ENCODE measurements around the gene GHSR. TPM values are rescaled to one million over a fixed set of nuclear protein-coding genes. Genes with fewer than 3 reads are reported as not detected.

GHSR gene
- total RNA-seq, 2 donors from 2014 or later = not detected

DNA sequence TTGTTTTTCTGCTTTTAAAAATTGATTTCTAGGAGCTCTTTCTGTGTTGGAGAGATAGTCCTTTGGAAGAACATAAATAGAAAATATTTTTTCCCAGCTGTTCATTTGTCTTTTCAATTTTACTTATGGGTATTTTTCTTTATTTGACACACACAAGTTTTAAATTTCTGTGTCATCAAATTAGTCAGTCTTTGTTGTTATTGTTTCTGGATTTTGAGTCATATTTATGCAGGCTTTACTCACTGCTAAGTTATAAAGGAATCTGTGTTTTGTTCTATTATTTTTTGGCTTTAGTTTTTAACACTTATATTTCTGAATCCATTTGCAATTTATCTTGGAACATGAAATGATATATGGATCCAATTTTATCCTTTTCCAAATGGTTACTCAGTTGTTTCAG, 5.9 kb upstream of the GHSR start:
- no peaks in the 10 kb centered on the region for H3K9me3 Mint-ChIP-seq
- H3K4me3 Mint-ChIP-seq = no peak overlapping the region
- H3K36me3 Mint-ChIP-seq = no peaks in the 10 kb centered on the region
- H3K27me3 Mint-ChIP-seq = peaks cover 21 to 29% of the 10 kb centered on the region in 2 donors
- DNase-seq (ENCODE audit: low spot score) (no peak), ATAC-seq (no peak)
- peaks cover 10 to 11% of the 10 kb centered on the region in 2 donors for H3K4me1 Mint-ChIP-seq (ENCODE audit: low read depth in 2 of 2)
- H3K27ac Mint-ChIP-seq = no peak overlapping the region

DNA sequence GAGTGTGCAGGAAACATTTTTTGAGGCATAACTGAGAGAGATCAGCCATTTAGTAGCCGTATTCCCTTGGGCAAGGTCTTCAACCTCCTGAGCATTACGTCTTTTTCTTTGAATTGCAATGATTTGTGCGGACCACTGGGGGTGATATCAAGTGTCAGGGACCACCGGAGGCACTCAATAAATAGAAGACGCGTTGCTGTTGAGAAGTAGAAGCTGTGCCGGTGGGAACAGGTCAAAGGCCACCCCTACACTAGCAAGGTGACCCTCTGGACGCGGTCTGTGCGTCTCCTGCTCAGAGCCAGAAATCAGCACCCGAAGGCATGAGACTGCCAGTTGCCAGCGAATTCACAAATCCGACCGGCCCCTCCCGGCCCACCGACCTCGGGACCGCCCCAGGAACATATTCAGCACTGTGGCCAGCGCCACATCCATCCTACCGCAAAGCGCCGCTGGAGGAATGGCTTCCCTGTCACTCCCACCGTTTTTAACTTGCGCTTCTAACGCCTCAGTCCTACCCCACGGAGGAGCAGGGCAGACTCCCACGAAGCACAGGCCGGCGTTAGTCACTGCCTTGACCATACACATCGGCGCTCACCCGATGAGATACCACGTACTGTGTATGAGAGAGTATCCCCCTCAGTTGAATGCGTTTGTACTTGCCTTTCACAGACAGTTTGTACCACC, 1.4 kb upstream of the GHSR start:
- H3K4me3 Mint-ChIP-seq = peak overlapping the region; percentile 88
- H3K36me3 Mint-ChIP-seq = peaks cover 12% of the 10 kb centered on the region
- ATAC-seq (peak in 1 of 2 donors; percentile 7), DNase-seq (ENCODE audit: low spot score) (no peak)
- H3K9me3 Mint-ChIP-seq = no peaks in the 10 kb centered on the region
- H3K27me3 Mint-ChIP-seq = peaks cover 46 to 61% of the 10 kb centered on the region in 2 donors
- H3K27ac Mint-ChIP-seq = no peak overlapping the region
- H3K4me1 Mint-ChIP-seq (ENCODE audit: low read depth in 2 of 2) = peaks cover 32 to 35% of the 10 kb centered on the region in 2 donors

DNA sequence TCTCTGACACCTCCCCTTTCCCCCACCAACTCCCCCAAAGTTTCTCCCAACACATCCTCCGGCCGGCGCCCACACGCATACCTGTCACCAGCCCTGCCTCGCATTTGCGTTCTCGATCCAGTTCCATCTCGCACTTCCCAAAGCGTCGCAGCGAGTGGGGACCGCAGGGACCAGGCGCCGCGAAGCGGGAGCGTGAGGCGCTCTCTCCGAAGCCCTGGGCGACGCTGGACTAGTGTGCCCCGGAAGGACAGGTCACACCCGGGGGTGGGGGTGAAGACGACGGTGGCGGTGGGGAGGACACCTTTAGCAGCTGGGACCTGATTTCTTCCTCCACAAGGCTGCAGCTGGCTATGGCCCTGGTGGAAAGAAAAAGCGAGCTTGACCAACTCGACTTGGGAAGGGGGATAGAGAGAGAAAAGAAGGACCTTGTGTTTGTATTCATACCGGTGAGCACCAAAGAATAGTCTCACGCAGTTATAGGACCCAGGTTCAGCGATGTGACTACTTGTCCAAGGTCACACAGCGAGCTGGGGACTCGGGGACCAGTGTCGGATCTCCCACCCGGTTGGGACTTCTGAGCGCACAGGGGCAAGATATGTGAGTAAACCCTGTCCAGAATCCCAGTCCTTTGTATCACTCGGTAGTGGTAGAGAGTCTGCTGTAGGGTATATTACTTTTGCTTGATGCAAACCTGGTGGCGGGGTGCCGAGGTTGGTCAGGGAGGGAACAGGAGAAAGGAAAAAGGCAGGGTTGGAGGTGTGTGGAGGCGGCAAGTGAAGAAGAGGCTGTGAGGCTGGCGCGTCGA, 607 bp upstream of the GHSR start:
- H3K27me3 Mint-ChIP-seq = peaks cover 44 to 62% of the 10 kb centered on the region in 2 donors
- no peaks in the 10 kb centered on the region for H3K9me3 Mint-ChIP-seq
- ATAC-seq = peak; percentile 36 to 40
- DNase-seq (ENCODE audit: low spot score) = no peak
- peaks cover 32 to 35% of the 10 kb centered on the region in 2 donors for H3K4me1 Mint-ChIP-seq (ENCODE audit: low read depth in 2 of 2)
- H3K4me3 Mint-ChIP-seq = peak overlapping the region; percentile 88
- H3K36me3 Mint-ChIP-seq = peaks cover 12% of the 10 kb centered on the region
- no peak overlapping the region for H3K27ac Mint-ChIP-seq

DNA sequence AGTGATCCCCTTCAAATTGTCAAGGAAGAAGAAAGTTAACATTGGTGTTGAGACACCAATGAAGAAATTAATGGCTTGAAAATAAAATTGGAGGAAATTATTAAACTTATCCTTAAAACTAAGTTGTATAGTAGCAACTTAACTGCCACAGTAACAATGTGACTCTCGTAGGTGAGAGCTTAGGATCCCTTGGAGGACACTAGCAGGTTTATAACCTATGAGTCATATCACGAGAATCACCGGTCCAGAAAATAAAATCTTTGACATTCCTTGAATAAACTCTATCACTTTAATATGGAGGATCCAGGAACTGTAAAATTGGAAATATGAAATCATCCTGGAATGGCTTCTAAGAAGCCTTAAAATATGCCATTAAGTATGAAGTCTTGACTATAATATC, 2.1 kb downstream of the GHSR start:
- peaks cover 41 to 56% of the 10 kb centered on the region in 2 donors for H3K27me3 Mint-ChIP-seq
- no peaks in the 10 kb centered on the region for H3K9me3 Mint-ChIP-seq
- DNase-seq (ENCODE audit: low spot score) = no peak
- no peak for ATAC-seq
- H3K36me3 Mint-ChIP-seq = peaks cover 12% of the 10 kb centered on the region
- peaks cover 32 to 35% of the 10 kb centered on the region in 2 donors for H3K4me1 Mint-ChIP-seq (ENCODE audit: low read depth in 2 of 2)
- H3K27ac Mint-ChIP-seq = no peak overlapping the region
- H3K4me3 Mint-ChIP-seq = no peak overlapping the region

DNA sequence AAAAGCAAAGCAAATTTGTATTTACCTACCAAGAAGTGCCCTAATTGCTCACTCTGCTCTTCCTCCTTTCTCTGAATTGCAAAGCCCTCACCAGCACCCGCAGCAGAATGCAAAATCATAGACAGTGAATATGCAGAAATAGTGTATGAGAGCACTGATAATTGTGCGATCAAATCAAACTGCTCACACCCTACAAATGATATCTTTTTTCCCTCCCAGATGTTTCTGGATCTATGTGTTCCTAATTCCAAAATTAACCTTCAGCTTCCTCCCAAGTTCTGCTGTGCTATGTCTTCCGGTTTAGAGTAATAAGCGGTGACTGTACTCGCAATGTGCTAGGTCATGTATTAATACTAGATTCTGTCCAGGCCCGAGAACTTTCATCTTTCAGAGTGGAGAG, 3.4 kb downstream of the GHSR start:
- Mint-ChIP-seq H3K4me3 (no peak overlapping the region), H3K27me3 (peaks cover 39 to 55% of the 10 kb centered on the region in 2 donors), H3K36me3 (peaks cover 12% of the 10 kb centered on the region), H3K9me3 (no peaks in the 10 kb centered on the region), H3K4me1 (ENCODE audit: low read depth in 2 of 2) (peaks cover 26 to 31% of the 10 kb centered on the region in 2 donors), H3K27ac (no peak overlapping the region)
- DNase-seq (ENCODE audit: low spot score) (no peak), ATAC-seq (no peak)

DNA sequence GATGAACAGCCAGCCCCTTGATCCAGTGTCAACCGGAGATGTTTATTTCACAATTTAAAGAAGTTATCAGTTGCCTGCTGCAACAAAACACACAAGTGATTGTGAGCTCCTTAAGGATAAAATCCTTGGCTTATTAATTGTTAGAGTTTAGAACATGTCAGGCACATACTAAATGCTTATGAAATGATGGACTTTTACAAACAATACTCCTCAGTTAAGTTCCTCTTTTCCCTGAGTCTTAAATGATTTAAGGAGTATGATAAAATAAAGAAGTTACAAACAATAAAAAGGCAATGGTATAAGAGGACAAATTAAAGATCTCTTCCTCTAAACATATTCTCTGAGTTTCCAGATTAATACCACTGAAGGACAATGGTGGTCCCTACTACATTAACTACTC, 5.7 kb downstream of the GHSR start:
- H3K27ac Mint-ChIP-seq = no peak overlapping the region
- no peak for DNase-seq (ENCODE audit: low spot score)
- ATAC-seq = no peak
- H3K36me3 Mint-ChIP-seq = peaks cover 7% of the 10 kb centered on the region
- H3K9me3 Mint-ChIP-seq = no peaks in the 10 kb centered on the region
- peaks cover 30 to 45% of the 10 kb centered on the region in 2 donors for H3K27me3 Mint-ChIP-seq
- H3K4me3 Mint-ChIP-seq = no peak overlapping the region
- peaks cover 9% of the 10 kb centered on the region in 2 donors for H3K4me1 Mint-ChIP-seq (ENCODE audit: low read depth in 2 of 2)

DNA sequence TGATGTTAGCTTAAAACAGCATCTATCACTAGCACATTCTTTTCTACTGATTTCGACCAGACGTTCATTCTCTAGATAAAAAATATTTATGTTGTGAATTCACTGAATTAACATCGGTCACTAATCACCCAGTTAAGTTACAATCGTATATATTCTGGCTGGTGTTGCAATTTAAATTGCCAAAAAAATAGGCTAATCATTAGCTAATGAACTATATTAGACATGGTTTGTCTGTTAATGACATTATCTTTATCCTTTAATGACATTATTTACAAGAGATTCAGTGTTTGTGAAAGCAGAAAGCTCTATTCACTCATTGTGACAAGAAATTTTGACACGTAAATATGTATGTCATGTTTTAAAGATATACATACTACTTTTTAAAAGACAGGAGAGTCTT, 6.7 kb downstream of the GHSR start:
- H3K27ac Mint-ChIP-seq = no peak overlapping the region
- no peaks in the 10 kb centered on the region for H3K36me3 Mint-ChIP-seq
- DNase-seq (ENCODE audit: low spot score) (no peak), ATAC-seq (no peak)
- no peak overlapping the region for H3K4me3 Mint-ChIP-seq
- no peaks in the 10 kb centered on the region for H3K9me3 Mint-ChIP-seq
- peaks cover 23 to 36% of the 10 kb centered on the region in 2 donors for H3K27me3 Mint-ChIP-seq
- H3K4me1 Mint-ChIP-seq (ENCODE audit: low read depth in 2 of 2) = peaks cover 0 to 3% of the 10 kb centered on the region in 2 donors

DNA sequence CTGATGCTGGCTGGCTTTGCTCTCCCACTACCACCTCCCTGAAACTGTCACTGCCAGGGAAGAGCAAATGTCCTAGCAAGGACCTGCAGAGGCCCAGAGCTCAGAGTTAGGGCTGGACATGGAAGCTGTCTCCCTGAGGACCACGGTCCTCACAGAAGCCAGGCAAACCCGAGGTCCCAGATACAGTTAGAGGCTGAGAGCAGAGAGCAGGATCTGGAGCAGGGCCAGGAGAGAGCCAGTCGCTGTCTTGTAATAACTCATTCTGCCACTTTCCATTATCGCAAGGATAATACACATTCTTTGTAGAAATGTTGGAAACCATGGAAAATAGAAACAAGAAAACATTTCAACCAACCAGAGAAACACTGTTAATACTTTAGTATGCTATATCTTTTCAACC, 10.1 kb downstream of the GHSR start:
- peaks cover 13 to 21% of the 10 kb centered on the region in 2 donors for H3K27me3 Mint-ChIP-seq
- ATAC-seq (no peak), DNase-seq (ENCODE audit: low spot score) (no peak)

DNA sequence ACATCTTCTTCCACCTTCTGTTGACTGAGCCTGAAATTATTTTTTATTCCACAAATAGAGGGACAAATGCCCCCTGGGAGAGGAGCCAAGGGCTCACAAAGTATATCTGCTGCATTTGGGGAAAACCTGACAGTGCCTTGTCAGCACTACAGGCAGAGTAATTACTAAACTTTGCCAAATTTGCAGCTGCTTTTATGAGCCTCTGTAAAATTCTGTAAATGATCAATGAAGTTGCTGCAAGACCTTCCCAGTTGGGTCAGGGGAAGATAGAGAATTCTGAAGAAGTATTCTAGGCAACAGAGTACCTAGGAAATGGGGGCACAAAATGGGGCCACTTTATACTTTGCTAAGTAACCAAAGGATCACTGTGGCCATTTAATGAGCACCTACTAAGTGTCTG, 10.5 kb downstream of the GHSR start:
- Mint-ChIP-seq H3K4me3 (no peak overlapping the region), H3K27me3 (peaks cover 13 to 21% of the 10 kb centered on the region in 2 donors), H3K36me3 (peaks cover 9% of the 10 kb centered on the region), H3K27ac (no peak overlapping the region), H3K9me3 (peaks cover 2% of the 10 kb centered on the region), H3K4me1 (ENCODE audit: low read depth in 2 of 2) (peaks cover 0 to 3% of the 10 kb centered on the region in 2 donors)
- DNase-seq (ENCODE audit: low spot score) (no peak), ATAC-seq (no peak)

More for the DNA sequence above, 10.1 kb downstream of the GHSR start:
- H3K36me3 Mint-ChIP-seq = peaks cover 8% of the 10 kb centered on the region
- H3K4me3 Mint-ChIP-seq = no peak overlapping the region
- H3K9me3 Mint-ChIP-seq = peaks cover 2% of the 10 kb centered on the region
- H3K4me1 Mint-ChIP-seq (ENCODE audit: low read depth in 2 of 2) = peaks cover 0 to 3% of the 10 kb centered on the region in 2 donors
- H3K27ac Mint-ChIP-seq = no peak overlapping the region

DNA sequence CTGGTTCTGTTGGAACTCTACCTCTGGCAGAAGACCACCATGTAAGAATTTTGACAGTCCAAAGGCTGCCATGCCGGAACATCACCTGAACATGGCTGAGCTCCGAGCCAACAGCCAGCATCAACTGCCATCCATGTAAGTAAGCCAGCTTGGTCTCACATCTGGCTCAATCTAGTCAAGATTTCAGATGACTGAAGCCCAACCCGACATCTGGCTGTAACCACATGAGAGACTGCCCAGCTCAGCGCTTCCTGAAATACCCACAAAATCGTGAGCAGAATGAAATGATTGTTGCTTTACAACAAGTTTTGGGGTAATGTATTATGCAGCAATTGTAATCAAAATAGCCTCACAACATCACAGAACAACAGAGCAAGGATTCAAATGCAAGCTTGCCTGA, 32.9 kb downstream of the GHSR start:
- Mint-ChIP-seq H3K9me3 (peaks cover 3% of the 10 kb centered on the region), H3K4me1 (ENCODE audit: low read depth in 2 of 2) (no peaks in the 10 kb centered on the region), H3K4me3 (no peak overlapping the region), H3K36me3 (no peaks in the 10 kb centered on the region), H3K27me3 (peaks cover 30 to 49% of the 10 kb centered on the region in 2 donors), H3K27ac (no peak overlapping the region)
- DNase-seq (ENCODE audit: low spot score) (no peak), ATAC-seq (no peak)

DNA sequence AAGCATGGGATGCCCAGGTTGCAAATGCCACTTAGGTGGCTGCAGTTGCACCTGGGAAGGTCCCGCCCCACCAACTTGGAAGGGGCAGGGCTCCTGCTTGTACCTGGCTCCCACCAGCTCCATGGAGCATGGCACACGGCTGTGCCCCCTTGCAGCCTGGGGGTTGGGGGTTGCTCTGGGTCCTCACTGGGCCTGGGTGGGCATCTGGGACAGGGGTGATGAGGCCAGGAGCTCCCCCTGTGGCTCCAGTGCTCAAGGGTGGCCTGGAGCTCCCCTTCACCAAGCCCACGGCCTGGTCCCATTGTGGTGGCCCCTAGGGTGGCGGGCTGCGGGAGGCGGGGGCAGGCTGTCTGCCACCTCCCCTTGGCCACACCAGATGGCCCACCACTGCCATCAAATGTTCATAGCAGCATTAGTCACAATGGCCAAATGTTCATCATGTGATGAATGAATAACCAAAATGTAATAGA, 36.7 kb downstream of the GHSR start:
- H3K27me3 Mint-ChIP-seq = peaks cover 12 to 23% of the 10 kb centered on the region in 2 donors
- H3K4me1 Mint-ChIP-seq (ENCODE audit: low read depth in 2 of 2) = no peaks in the 10 kb centered on the region
- DNase-seq (ENCODE audit: low spot score) (no peak), ATAC-seq (peak; percentile 31 to 60)
- H3K27ac Mint-ChIP-seq = no peak overlapping the region
- no peak overlapping the region for H3K4me3 Mint-ChIP-seq
- peaks cover 3% of the 10 kb centered on the region for H3K9me3 Mint-ChIP-seq
- H3K36me3 Mint-ChIP-seq = no peaks in the 10 kb centered on the region

DNA sequence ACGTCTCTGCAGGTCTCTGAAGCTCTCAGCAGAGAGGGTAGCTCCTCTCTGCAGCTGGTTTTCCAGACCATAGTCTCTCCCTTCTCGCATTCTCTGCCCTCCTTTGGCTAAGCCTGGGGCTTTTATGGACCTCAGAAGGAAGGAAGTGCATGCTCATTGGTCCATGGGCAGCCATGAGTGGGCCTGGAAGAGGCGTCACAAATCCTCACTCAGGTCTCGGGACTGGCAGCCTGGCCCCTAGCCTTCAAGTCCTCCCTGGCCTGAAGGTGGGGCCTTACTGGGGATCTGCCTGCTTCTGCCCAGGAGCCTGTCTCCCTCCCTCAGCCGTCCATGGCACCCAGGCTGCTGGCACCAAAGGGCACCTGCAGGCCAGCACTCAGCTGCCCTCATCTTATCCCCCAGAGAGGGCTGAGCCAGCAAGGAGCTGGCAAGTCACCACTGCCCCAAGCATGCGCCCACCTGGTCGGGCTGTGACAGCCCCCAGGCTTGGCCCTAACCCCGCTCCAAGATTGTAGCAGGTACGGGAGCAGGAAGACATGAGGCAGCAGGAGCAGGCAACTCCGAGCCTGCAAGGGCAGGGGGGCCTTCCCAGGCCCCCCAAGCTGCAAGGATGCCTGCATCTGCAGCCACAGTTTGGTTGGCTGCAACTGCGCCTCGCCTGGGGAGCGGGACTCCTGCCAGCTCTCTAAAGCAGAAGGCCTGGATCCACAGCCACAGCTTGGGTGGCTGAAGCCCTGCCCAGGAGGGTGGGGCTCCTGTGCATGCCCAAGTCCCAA, 37.4 kb downstream of the GHSR start:
- H3K27ac Mint-ChIP-seq = no peak overlapping the region
- H3K4me1 Mint-ChIP-seq (ENCODE audit: low read depth in 2 of 2) = no peaks in the 10 kb centered on the region
- ATAC-seq = peak; percentile 24 to 48
- no peak overlapping the region for H3K4me3 Mint-ChIP-seq
- no peaks in the 10 kb centered on the region for H3K36me3 Mint-ChIP-seq
- H3K9me3 Mint-ChIP-seq = peaks cover 3% of the 10 kb centered on the region
- H3K27me3 Mint-ChIP-seq = peaks cover 10 to 18% of the 10 kb centered on the region in 2 donors
- DNase-seq (ENCODE audit: low spot score) = no peak

DNA sequence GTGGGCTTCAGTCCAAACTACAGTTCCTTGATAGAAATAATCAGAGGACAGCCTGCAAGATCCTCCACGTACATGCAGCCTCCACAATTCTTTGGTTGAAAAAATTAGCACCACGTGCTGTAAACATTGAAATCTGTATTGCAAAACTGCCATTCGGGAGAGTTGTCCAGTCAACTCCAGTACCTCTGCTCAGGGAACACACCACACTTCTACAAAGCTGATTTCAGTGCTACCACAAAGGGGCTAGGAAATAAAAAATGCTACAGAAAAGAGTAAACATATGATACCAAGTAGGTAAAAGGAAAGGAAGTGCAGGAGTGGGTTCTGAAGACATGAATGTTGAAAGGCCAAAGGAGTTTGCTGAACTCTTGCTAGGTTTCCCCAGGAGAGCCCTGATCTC, 40.4 kb downstream of the GHSR start:
- no peak overlapping the region for H3K4me3 Mint-ChIP-seq
- no peaks in the 10 kb centered on the region for H3K4me1 Mint-ChIP-seq (ENCODE audit: low read depth in 2 of 2)
- ATAC-seq = no peak
- no peaks in the 10 kb centered on the region for H3K36me3 Mint-ChIP-seq
- no peak overlapping the region for H3K27ac Mint-ChIP-seq
- DNase-seq (ENCODE audit: low spot score) = no peak
- H3K27me3 Mint-ChIP-seq = no peaks in the 10 kb centered on the region
- H3K9me3 Mint-ChIP-seq = peaks cover 3% of the 10 kb centered on the region

All from natural killer cell treated with Interleukin-12 subunit alpha and Interleukin-12 subunit beta and Interleukin-15 and Interleukin-18, amount 100 ng/mL, for 72 hours (primary cell).